Neuronal stem cell (in vitro differentiated cells): ENCODE measurements around the gene SMYD3.

Source experiments
- DNase-seq: peaks from one replicate; pipeline ENCODE4 v3.0.0-alpha.2; 2013; ENCODE audit warnings: low spot score
- H2AFZ ChIP-seq: one replicate; pipeline ENCODE4 v1.6.1; 2013; ENCODE audit warnings: mild to moderate bottlenecking, low read length, inconsistent platforms
- H2AK5ac ChIP-seq: 2 replicates; pipeline ENCODE4 v1.6.1; 2013; ENCODE audit warnings: low read depth, mild to moderate bottlenecking, inconsistent platforms, low read length, moderate library complexity, mixed read lengths
- H2BK120ac ChIP-seq: 2 replicates; pipeline ENCODE4 v1.6.1; 2013; ENCODE audit warnings: low read depth, mild to moderate bottlenecking, inconsistent platforms, low read length, moderate library complexity, mixed read lengths
- H2BK12ac ChIP-seq: one replicate; pipeline ENCODE4 v1.6.1; 2013; ENCODE audit warnings: low read length, inconsistent platforms
- H2BK15ac ChIP-seq: 2 replicates; pipeline ENCODE4 v1.6.1; 2013; ENCODE audit warnings: mild to moderate bottlenecking, low read length, inconsistent platforms, mixed read lengths
- H2BK5ac ChIP-seq: one replicate; pipeline ENCODE4 v1.6.1; 2013; ENCODE audit warnings: inconsistent platforms, mild to moderate bottlenecking, low read length, moderate library complexity
- H3K14ac ChIP-seq: one replicate; pipeline ENCODE4 v1.6.1; 2013; ENCODE audit warnings: low read length, inconsistent platforms
- H3K18ac ChIP-seq: 2 replicates; pipeline ENCODE4 v1.6.1; 2013; ENCODE audit warnings: low read length, inconsistent platforms
- H3K23ac ChIP-seq: 2 replicates; pipeline ENCODE4 v1.6.1; 2013; ENCODE audit warnings: low read depth, mild to moderate bottlenecking, mixed read lengths, low read length, inconsistent platforms; ENCODE audit not compliant: poor library complexity
- H3K27ac ChIP-seq: replicated peaks from 3 replicates; pipeline ENCODE4 v1.5.1; 2013; ENCODE audit warnings: low read length, inconsistent platforms
- H3K27me3 ChIP-seq, 3 experiments: 2 replicates each; pipeline ENCODE4 v1.6.1; 2013; ENCODE audit warnings: low read length in 3 of 3, mild to moderate bottlenecking in 2 of 3, inconsistent platforms in 1 of 3, low read depth in 1 of 3, mixed read lengths in 1 of 3, moderate library complexity in 1 of 3; ENCODE audit not compliant: control insufficient read depth in 3 of 3, insufficient read depth in 3 of 3
- H3K36me3 ChIP-seq, 2 donors: replicated peaks in 1 of 2; 2 replicates each; pipeline ENCODE4 v1.6.1; 2013; ENCODE audit warnings: low read length in 2 of 2; ENCODE audit not compliant: control insufficient read depth in 2 of 2, insufficient read depth in 2 of 2
- H3K4ac ChIP-seq: 2 replicates; pipeline ENCODE4 v1.6.1; 2013; ENCODE audit warnings: inconsistent platforms, mild to moderate bottlenecking, low read length, moderate library complexity
- H3K4me1 ChIP-seq, 2 donors: 1 replicate in 1 of 2; 2 replicates in 1 of 2; pipeline ENCODE4 v1.6.1; 2013; ENCODE audit warnings: low read length in 2 of 2, low read depth in 1 of 2; ENCODE audit not compliant: control insufficient read depth in 2 of 2, insufficient read depth in 1 of 2
- H3K4me2 ChIP-seq: one replicate; pipeline ENCODE4 v1.6.1; 2013; ENCODE audit warnings: mild to moderate bottlenecking, low read length, inconsistent platforms; ENCODE audit not compliant: insufficient read depth, poor library complexity, severe bottlenecking
- H3K4me3 ChIP-seq, 2 donors: 2 replicates each; pipeline ENCODE4 v1.5.1; 2013; ENCODE audit warnings: low read length in 2 of 2, mild to moderate bottlenecking in 2 of 2, inconsistent platforms in 1 of 2, moderate library complexity in 1 of 2
- H3K79me1 ChIP-seq: one replicate; pipeline ENCODE4 v1.6.1; 2013; ENCODE audit warnings: low read depth, mild to moderate bottlenecking, inconsistent platforms, low read length, moderate library complexity
- H3K9ac ChIP-seq: one replicate; pipeline ENCODE4 v1.6.1; 2013; ENCODE audit warnings: mild to moderate bottlenecking, low read depth, low read length, inconsistent platforms; ENCODE audit not compliant: poor library complexity
- H3K9me3 ChIP-seq, 2 donors: replicated peaks in 1 of 2; 2 replicates each; pipeline versions ENCODE3 to v1.6.1; 2013; ENCODE audit warnings: low read length in 2 of 2, mild to moderate bottlenecking in 2 of 2, inconsistent platforms in 1 of 2, low read depth in 1 of 2, mixed read lengths in 1 of 2, moderate library complexity in 1 of 2; ENCODE audit not compliant: control insufficient read depth in 2 of 2, insufficient read depth in 1 of 2
- H4K8ac ChIP-seq: one replicate; pipeline ENCODE4 v1.6.1; 2013; ENCODE audit warnings: low read depth, mild to moderate bottlenecking, inconsistent platforms, low read length, moderate library complexity
- H4K91ac ChIP-seq: one replicate; pipeline ENCODE4 v1.6.1; 2013; ENCODE audit warnings: low read length, low read depth, mild to moderate bottlenecking, inconsistent platforms; ENCODE audit not compliant: poor library complexity
- WGBS, 2 donors: extraction: QIAGEN DNeasy Blood & Tissue Kit; methylation state at CpG; one replicate each; pipeline ENCODE4 v1.1.7; 2013; ENCODE audit warnings: missing lambda C conversion rate in 2 of 2, mixed read lengths in 1 of 2; ENCODE audit not compliant: insufficient read length in 2 of 2, insufficient replicate concordance in 1 of 2; ENCODE audit errors: extremely low coverage in 2 of 2; 5-methylcytosine and 5-hydroxymethylcytosine counted together

Gene SMYD3

GRCh38 chr1:246156847-246157246 lies 350.2 kb downstream of the SMYD3 start:
- no peak overlapping the region for H3K9ac ChIP-seq
- no peak overlapping the region for H2AK5ac ChIP-seq
- no peak overlapping the region for H2BK12ac ChIP-seq
- H3K4me3 ChIP-seq: no peak overlapping the region
- no peak overlapping the region for H2AFZ ChIP-seq
- peaks cover 0 to 6% of the 10 kb centered on the region in 2 donors for H3K4me1 ChIP-seq
- H3K23ac ChIP-seq: no peak overlapping the region
- no peak overlapping the region for H3K27ac ChIP-seq
- no peaks in the 10 kb centered on the region for H3K79me1 ChIP-seq
- no peaks in the 10 kb centered on the region for H3K27me3 ChIP-seq
- no peak overlapping the region for H2BK5ac ChIP-seq
- no peak overlapping the region for H3K4ac ChIP-seq
- H3K14ac ChIP-seq: no peak overlapping the region
- DNase-seq: no peak
- no peaks in the 10 kb centered on the region for H3K9me3 ChIP-seq
- no peak overlapping the region for H4K8ac ChIP-seq
- H4K91ac ChIP-seq: no peak overlapping the region
- no CpG with 5 or more reads among the region's 12 CpGs for WGBS, 2 donors
- no peak overlapping the region for H2BK120ac ChIP-seq
- no peak overlapping the region for H2BK15ac ChIP-seq
- no peak overlapping the region for H3K18ac ChIP-seq
- no peaks in the 10 kb centered on the region for H3K36me3 ChIP-seq
- no peak overlapping the region for H3K4me2 ChIP-seq

GRCh38 chr1:246155923-246156322 lies 351.2 kb downstream of the SMYD3 start:
- H2BK15ac ChIP-seq: no peak overlapping the region
- peaks cover 0 to 6% of the 10 kb centered on the region in 2 donors for H3K4me1 ChIP-seq
- H2BK12ac ChIP-seq: no peak overlapping the region
- H3K36me3 ChIP-seq: no peaks in the 10 kb centered on the region
- no peak overlapping the region for H3K9ac ChIP-seq
- no peak overlapping the region for H4K91ac ChIP-seq
- no peak overlapping the region for H3K4me2 ChIP-seq
- H3K27ac ChIP-seq: no peak overlapping the region
- H3K27me3 ChIP-seq: no peaks in the 10 kb centered on the region
- no CpG with 5 or more reads among the region's 4 CpGs for WGBS, 2 donors
- DNase-seq: no peak
- no peak overlapping the region for H3K4me3 ChIP-seq
- H3K23ac ChIP-seq: no peak overlapping the region
- H4K8ac ChIP-seq: no peak overlapping the region
- no peak overlapping the region for H2BK120ac ChIP-seq
- H2BK5ac ChIP-seq: no peak overlapping the region
- no peaks in the 10 kb centered on the region for H3K9me3 ChIP-seq
- H3K79me1 ChIP-seq: no peaks in the 10 kb centered on the region
- H3K4ac ChIP-seq: no peak overlapping the region
- no peak overlapping the region for H2AFZ ChIP-seq
- H2AK5ac ChIP-seq: no peak overlapping the region
- H3K14ac ChIP-seq: no peak overlapping the region
- H3K18ac ChIP-seq: no peak overlapping the region

- H2AFZ ChIP-seq: no peak overlapping the region
- H3K4me3 ChIP-seq: no peak overlapping the region
- H2BK15ac ChIP-seq: no peak overlapping the region
- no peak overlapping the region for H4K8ac ChIP-seq
- no peak overlapping the region for H2AK5ac ChIP-seq
- H3K4me2 ChIP-seq: no peak overlapping the region
- H2BK120ac ChIP-seq: no peak overlapping the region
- H3K4ac ChIP-seq: no peak overlapping the region
- H2BK12ac ChIP-seq: no peak overlapping the region
- no peak overlapping the region for H4K91ac ChIP-seq
- no peak overlapping the region for H3K14ac ChIP-seq
- no peaks in the 10 kb centered on the region for H3K9me3 ChIP-seq
- H3K18ac ChIP-seq: no peak overlapping the region
- H3K27me3 ChIP-seq: no peaks in the 10 kb centered on the region
- no peak overlapping the region for H3K27ac ChIP-seq
- no peak overlapping the region for H3K9ac ChIP-seq
- DNase-seq: no peak
- H3K79me1 ChIP-seq: no peaks in the 10 kb centered on the region
- H2BK5ac ChIP-seq: no peak overlapping the region
- no peaks in the 10 kb centered on the region for H3K36me3 ChIP-seq
- WGBS, 2 donors: no CpG with 5 or more reads among the region's 3 CpGs
- peaks cover 0 to 5% of the 10 kb centered on the region in 2 donors for H3K4me1 ChIP-seq
- no peak overlapping the region for H3K23ac ChIP-seq
Observed at GRCh38 chr1:246153796-246154212, 353.3 kb downstream of the SMYD3 start.

- H3K79me1 ChIP-seq: no peaks in the 10 kb centered on the region
- DNase-seq: no peak
- no peak overlapping the region for H3K4ac ChIP-seq
- no CpG with 5 or more reads among the region's 3 CpGs for WGBS, 2 donors
- H3K36me3 ChIP-seq: no peaks in the 10 kb centered on the region
- H3K14ac ChIP-seq: no peak overlapping the region
- H3K18ac ChIP-seq: no peak overlapping the region
- H3K9ac ChIP-seq: no peak overlapping the region
- H2BK12ac ChIP-seq: no peak overlapping the region
- no peak overlapping the region for H3K4me3 ChIP-seq
- H3K23ac ChIP-seq: no peak overlapping the region
- H2AK5ac ChIP-seq: no peak overlapping the region
- no peak overlapping the region for H2BK5ac ChIP-seq
- H3K4me2 ChIP-seq: no peak overlapping the region
- H4K8ac ChIP-seq: no peak overlapping the region
- H4K91ac ChIP-seq: no peak overlapping the region
- H3K4me1 ChIP-seq: peaks cover 0 to 5% of the 10 kb centered on the region in 2 donors
- H2BK15ac ChIP-seq: no peak overlapping the region
- no peak overlapping the region for H3K27ac ChIP-seq
- no peak overlapping the region for H2BK120ac ChIP-seq
- H2AFZ ChIP-seq: no peak overlapping the region
- peaks cover 0 to 7% of the 10 kb centered on the region in 2 donors for H3K9me3 ChIP-seq
- no peaks in the 10 kb centered on the region for H3K27me3 ChIP-seq
Observed at GRCh38 chr1:246152986-246153431, 354.1 kb downstream of the SMYD3 start.
